OCI-LY1 (cell line): ENCODE results near the gene TMEM140.

ENCODE experiments used
- H2AFZ ChIP-seq: fragments of 200-600 bp; sonication (generic), shearing (Covaris generic); 2 replicates; pipeline ENCODE4 v1.6.0; 2014; ENCODE audit warnings: antibody characterized with exemption, mild to moderate bottlenecking, low read length
- H3F3A ChIP-seq: fragments of 200-600 bp; sonication (generic), shearing (Covaris generic); 2 replicates; pipeline ENCODE4 v1.6.0; 2014; ENCODE audit warnings: mild to moderate bottlenecking, antibody characterized with exemption, low read length, moderate library complexity; ENCODE audit not compliant: insufficient read depth
- H3K27ac ChIP-seq: fragments of 200-600 bp; sonication (generic); 2 replicates; pipeline ENCODE4 v1.5.1; 2014; ENCODE audit warnings: low read length, mixed run types, mild to moderate bottlenecking, low read depth; ENCODE audit not compliant: poor library complexity, severe bottlenecking
- H3K27me3 ChIP-seq: fragments of 200-600 bp; sonication (generic); 2 replicates; pipeline ENCODE4 v1.6.0; 2014; ENCODE audit warnings: antibody characterized with exemption, mild to moderate bottlenecking, low read length, moderate library complexity; ENCODE audit not compliant: insufficient read depth
- H3K36me3 ChIP-seq: fragments of 200-600 bp; sonication (generic); 2 replicates; pipeline ENCODE4 v1.6.1; 2014; ENCODE audit warnings: mild to moderate bottlenecking, antibody characterized with exemption, low read length, moderate library complexity, mixed read lengths; ENCODE audit not compliant: insufficient read depth
- H3K4me1 ChIP-seq: fragments of 200-600 bp; sonication (generic); 2 replicates; pipeline ENCODE4 v1.5.1; 2014; ENCODE audit warnings: mild to moderate bottlenecking, low read length, moderate library complexity; ENCODE audit not compliant: insufficient read depth, severe bottlenecking
- H3K4me2 ChIP-seq: fragments of 200-600 bp; sonication (generic), shearing (Covaris generic); 2 replicates; pipeline ENCODE4 v1.6.1; 2014; ENCODE audit warnings: low read length
- H3K4me3 ChIP-seq: fragments of 200-600 bp; sonication (generic); 2 replicates; pipeline ENCODE4 v1.5.1; 2014; ENCODE audit warnings: low read length, low read depth, mild to moderate bottlenecking, mixed read lengths; ENCODE audit not compliant: poor library complexity, severe bottlenecking
- H3K79me2 ChIP-seq: fragments of 200-600 bp; shearing (Covaris generic); 2 replicates; pipeline ENCODE4 v1.6.1; 2016; ENCODE audit warnings: mixed run types, low read length, mixed read lengths; ENCODE audit not compliant: insufficient read depth
- H3K9ac ChIP-seq: fragments of 200-600 bp; sonication (generic), shearing (Covaris generic); 2 replicates; pipeline ENCODE4 v1.6.1; 2014; ENCODE audit warnings: mild to moderate bottlenecking, low read length, mixed read lengths
- H3K9me2 ChIP-seq: fragments of 200-600 bp; sonication (generic), shearing (Covaris generic); 2 replicates; pipeline ENCODE4 v1.6.1; 2014; ENCODE audit warnings: low read depth, mild to moderate bottlenecking, low read length, mixed read lengths
- H3K9me3 ChIP-seq: fragments of 200-600 bp; shearing (Covaris generic); 2 replicates; pipeline ENCODE4 v1.6.1; 2014; ENCODE audit warnings: low read length, mixed read lengths
- H4K20me1 ChIP-seq: fragments of 200-600 bp; sonication (generic), shearing (Covaris generic); 2 replicates; pipeline ENCODE4 v1.6.0; 2016; ENCODE audit warnings: mild to moderate bottlenecking, low read length; ENCODE audit not compliant: insufficient read depth
- EZH2 ChIP-seq: fragments of 200-600 bp; sonication (generic), shearing (Covaris generic); IDR thresholded peaks from 2 replicates; pipeline ENCODE4 v1.8.0; 2017; ENCODE audit warnings: borderline replicate concordance, mixed run types, mild to moderate bottlenecking, antibody characterized with exemption, low read length, moderate library complexity, mixed read lengths
- TF ChIP-seq, protein P1 (sequence below): fragments of 200-600 bp; sonication (generic), shearing (Covaris generic); IDR thresholded peaks from 2 replicates; pipeline ENCODE4 v1.5.1; 2017; ENCODE audit warnings: mild to moderate bottlenecking, antibody characterized with exemption, low read length, moderate library complexity, mixed read lengths

The TMEM140 gene

DNA sequence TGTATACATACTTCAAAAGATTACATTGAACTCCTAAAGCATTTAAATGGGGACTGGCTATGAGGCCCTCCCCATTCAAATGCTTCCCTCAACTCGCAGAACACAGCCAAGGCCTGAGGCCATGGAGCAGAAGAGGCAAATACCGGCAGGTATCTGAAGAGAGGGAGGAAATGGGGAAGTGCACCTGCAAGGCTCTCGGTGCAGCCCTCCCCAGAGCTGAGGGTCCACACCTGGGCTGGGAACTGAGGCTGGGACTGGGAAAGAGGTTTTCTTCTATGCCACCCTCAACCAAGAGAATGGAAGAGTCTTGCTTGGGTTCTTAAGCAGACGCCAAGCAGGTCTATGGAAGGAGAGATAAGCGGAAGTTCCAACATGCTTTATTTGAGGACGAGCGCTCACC is 35.6 kb downstream of the TMEM140 start:
- peaks cover 74% of the 10 kb centered on the region for H3K36me3 ChIP-seq
- no peaks in the 10 kb centered on the region for H4K20me1 ChIP-seq
- H3K9me3 ChIP-seq, result peaks cover 11% of the 10 kb centered on the region

DNA sequence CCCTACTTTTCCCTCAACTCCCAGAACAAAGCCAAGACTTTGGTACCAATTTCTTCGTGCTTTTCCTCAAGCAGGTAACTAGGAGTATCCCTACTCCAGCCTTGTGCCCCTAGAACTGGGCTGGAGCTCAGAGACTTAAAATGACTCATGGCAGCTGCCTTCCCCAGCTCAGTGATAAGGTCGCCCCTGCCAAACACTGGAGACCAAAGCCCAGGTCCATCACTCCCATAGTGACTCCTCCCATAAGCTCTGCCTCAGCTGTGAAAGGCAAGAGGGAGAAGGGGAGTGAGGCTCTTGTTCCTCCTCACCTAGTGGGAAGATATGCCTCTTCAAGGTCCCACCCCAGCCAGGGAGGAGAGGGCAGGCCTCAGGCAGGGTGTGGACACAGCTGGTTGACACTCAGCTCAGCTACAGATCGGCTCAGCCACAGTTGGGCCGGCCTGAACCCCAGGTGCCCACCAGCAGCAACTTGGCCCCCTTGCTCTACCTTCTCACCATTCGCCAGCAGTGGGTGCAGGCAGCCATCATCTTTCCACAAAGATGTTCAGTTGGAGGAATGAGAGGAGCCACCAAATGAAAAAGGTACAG is 36.5 kb downstream of the TMEM140 start:
- no peak overlapping the region for H3K4me2 ChIP-seq
- TF ChIP-seq EZH2, result no peak
- TF ChIP-seq, protein P1, sequence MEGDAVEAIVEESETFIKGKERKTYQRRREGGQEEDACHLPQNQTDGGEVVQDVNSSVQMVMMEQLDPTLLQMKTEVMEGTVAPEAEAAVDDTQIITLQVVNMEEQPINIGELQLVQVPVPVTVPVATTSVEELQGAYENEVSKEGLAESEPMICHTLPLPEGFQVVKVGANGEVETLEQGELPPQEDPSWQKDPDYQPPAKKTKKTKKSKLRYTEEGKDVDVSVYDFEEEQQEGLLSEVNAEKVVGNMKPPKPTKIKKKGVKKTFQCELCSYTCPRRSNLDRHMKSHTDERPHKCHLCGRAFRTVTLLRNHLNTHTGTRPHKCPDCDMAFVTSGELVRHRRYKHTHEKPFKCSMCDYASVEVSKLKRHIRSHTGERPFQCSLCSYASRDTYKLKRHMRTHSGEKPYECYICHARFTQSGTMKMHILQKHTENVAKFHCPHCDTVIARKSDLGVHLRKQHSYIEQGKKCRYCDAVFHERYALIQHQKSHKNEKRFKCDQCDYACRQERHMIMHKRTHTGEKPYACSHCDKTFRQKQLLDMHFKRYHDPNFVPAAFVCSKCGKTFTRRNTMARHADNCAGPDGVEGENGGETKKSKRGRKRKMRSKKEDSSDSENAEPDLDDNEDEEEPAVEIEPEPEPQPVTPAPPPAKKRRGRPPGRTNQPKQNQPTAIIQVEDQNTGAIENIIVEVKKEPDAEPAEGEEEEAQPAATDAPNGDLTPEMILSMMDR, result no peak
- no peak overlapping the region for H3K4me3 ChIP-seq
- peaks cover 11% of the 10 kb centered on the region for H3K9me3 ChIP-seq
- H2AFZ ChIP-seq, result no peak overlapping the region
- no peaks in the 10 kb centered on the region for H3F3A ChIP-seq
- H3K27ac ChIP-seq, result no peak overlapping the region
- H3K79me2 ChIP-seq, result no peaks in the 10 kb centered on the region
- H4K20me1 ChIP-seq, result no peaks in the 10 kb centered on the region
- H3K4me1 ChIP-seq, result no peaks in the 10 kb centered on the region
- H3K36me3 ChIP-seq, result peaks cover 83% of the 10 kb centered on the region
- H3K27me3 ChIP-seq, result no peaks in the 10 kb centered on the region
- H3K9ac ChIP-seq, result no peak overlapping the region
- H3K9me2 ChIP-seq, result no peaks in the 10 kb centered on the region

More for the DNA sequence above, 35.6 kb downstream of the TMEM140 start:
- Histone ChIP-seq H3K4me1 (no peaks in the 10 kb centered on the region), H2AFZ (no peak overlapping the region), H3K9me2 (no peaks in the 10 kb centered on the region), H3K9ac (no peak overlapping the region), H3K79me2 (no peaks in the 10 kb centered on the region), H3K27me3 (no peaks in the 10 kb centered on the region), H3K27ac (no peak overlapping the region), H3F3A (no peaks in the 10 kb centered on the region), H3K4me2 (no peak overlapping the region), H3K4me3 (no peak overlapping the region)
- no peak for TF ChIP-seq EZH2
- TF ChIP-seq, protein P1, result no peak

DNA sequence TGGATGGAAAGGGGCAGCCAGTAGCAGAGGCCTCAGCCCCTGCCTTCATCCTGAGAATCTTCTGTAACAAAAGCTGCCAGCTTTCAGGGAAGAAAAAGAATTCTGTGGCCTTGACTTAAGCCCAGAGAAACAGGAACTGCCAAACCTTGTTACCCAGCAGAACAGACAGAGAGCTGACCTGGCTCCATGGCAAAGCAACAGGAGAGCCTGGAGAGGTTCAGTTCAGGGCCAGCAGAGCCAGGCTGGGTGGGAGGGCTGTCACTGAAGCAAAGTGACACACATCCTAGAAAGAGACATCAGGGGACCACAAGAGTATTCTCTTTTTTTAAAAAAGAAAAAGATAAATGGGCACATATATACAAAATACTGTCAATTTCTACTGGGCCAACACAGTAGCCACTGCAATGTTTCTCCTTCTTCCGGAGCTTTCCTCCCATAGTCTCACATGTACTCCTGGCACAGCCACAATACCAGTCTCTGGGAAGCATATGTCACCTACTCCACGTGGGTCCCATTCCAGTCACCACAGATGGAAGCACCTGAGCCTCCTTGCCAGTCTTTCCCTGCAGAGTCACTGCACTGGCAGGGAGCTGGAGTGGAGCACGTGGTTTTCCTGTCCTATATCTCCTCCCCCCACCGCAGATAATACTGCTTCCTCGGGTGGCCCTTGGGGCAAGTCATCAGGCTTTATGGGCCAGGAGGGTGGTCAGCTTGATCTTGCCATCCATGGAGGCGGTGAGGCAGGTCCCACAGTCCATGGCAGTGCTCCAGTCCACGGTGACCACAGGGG is 37.8 kb downstream of the TMEM140 start:
- H3K27ac ChIP-seq, result no peak overlapping the region
- peaks cover 11% of the 10 kb centered on the region for H3K9me3 ChIP-seq
- no peaks in the 10 kb centered on the region for H3F3A ChIP-seq
- H3K4me3 ChIP-seq, result no peak overlapping the region
- H2AFZ ChIP-seq, result no peak overlapping the region
- no peaks in the 10 kb centered on the region for H3K4me1 ChIP-seq
- no peaks in the 10 kb centered on the region for H4K20me1 ChIP-seq
- no peak overlapping the region for H3K4me2 ChIP-seq
- H3K27me3 ChIP-seq, result no peaks in the 10 kb centered on the region
- H3K36me3 ChIP-seq, result peaks cover 95% of the 10 kb centered on the region
- H3K9ac ChIP-seq, result no peak overlapping the region
- no peaks in the 10 kb centered on the region for H3K79me2 ChIP-seq
- H3K9me2 ChIP-seq, result no peaks in the 10 kb centered on the region
- TF ChIP-seq, protein P1, result no peak
- TF ChIP-seq EZH2, result no peak
